RWPE2 (cell line): ENCODE measurements around the gene CDC42EP5.

Experiments
- ATAC-seq: fragments of 200-7000 bp; cut with Tn5 transposase; 3 replicates; pipeline ENCODE4 v1.9.1; 2021; ENCODE audit warnings: low read depth
- DNase-seq: peaks from one replicate; pipeline ENCODE4 v3.0.0-alpha.2; 2020; ENCODE audit warnings: low spot score
- H3K27ac ChIP-seq: fragments of 450-650 bp; 2 replicates; pipeline ENCODE4 v1.5.1; 2017; ENCODE audit warnings: mild to moderate bottlenecking; ENCODE audit not compliant: poor library complexity, severe bottlenecking
- H3K27me3 ChIP-seq: fragments of 250-450 bp; sonication (Bioruptor Pico); 2 replicates; pipeline ENCODE4 v1.5.1; 2021; ENCODE audit warnings: mild to moderate bottlenecking, moderate library complexity; ENCODE audit not compliant: insufficient read depth, poor library complexity, severe bottlenecking
- H3K36me3 ChIP-seq: fragments of 250-450 bp; sonication (Bioruptor Pico); 2 replicates; pipeline ENCODE4 v1.5.1; 2020; ENCODE audit warnings: low read depth, mild to moderate bottlenecking, moderate library complexity
- H3K4me1 ChIP-seq: fragments of 250-450 bp; sonication (Bioruptor Pico); 2 replicates; pipeline ENCODE4 v1.5.1; 2021; ENCODE audit warnings: mild to moderate bottlenecking, moderate library complexity; ENCODE audit not compliant: insufficient read depth, poor library complexity, severe bottlenecking
- H3K4me3 ChIP-seq: fragments of 250-450 bp; sonication (Bioruptor Pico); 2 replicates; pipeline ENCODE4 v1.5.1; 2021; ENCODE audit warnings: mild to moderate bottlenecking, moderate library complexity; ENCODE audit not compliant: severe bottlenecking
- H3K9me3 ChIP-seq: fragments of 250-450 bp; sonication (Bioruptor Pico); 2 replicates; pipeline ENCODE4 v1.5.1; 2021; ENCODE audit warnings: mild to moderate bottlenecking, moderate library complexity; ENCODE audit not compliant: severe bottlenecking
- TF ChIP-seq, protein P1 (sequence below): fragments of 450-650 bp; IDR thresholded peaks from one replicate; pipeline ENCODE4 v1.5.1; 2017; ENCODE audit warnings: mild to moderate bottlenecking, moderate library complexity; ENCODE audit not compliant: poor library complexity, severe bottlenecking

Gene CDC42EP5

DNA sequence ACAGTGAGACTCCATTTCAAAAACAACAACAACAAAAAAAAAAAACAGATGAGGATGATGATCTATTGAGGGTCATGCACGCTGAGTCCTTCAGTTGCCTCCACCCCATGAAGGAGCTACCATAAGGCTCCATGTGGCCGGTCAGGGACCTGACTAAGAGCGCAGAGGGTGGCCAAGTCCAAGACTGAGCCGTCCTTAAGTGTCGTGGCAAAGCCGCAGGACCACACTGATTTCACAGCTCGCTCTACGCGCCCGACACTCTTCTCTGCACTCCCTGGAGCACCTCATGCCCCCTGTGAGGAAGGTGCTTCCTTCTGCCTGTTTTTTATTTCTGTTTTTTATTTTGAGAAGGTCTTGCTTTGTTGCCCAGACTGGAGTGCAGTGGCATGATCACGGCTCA is 45.5 kb downstream of the CDC42EP5 start:
- no peaks in the 10 kb centered on the region for H3K27me3 ChIP-seq
- no peak overlapping the region for H3K27ac ChIP-seq
- TF ChIP-seq, protein P1, sequence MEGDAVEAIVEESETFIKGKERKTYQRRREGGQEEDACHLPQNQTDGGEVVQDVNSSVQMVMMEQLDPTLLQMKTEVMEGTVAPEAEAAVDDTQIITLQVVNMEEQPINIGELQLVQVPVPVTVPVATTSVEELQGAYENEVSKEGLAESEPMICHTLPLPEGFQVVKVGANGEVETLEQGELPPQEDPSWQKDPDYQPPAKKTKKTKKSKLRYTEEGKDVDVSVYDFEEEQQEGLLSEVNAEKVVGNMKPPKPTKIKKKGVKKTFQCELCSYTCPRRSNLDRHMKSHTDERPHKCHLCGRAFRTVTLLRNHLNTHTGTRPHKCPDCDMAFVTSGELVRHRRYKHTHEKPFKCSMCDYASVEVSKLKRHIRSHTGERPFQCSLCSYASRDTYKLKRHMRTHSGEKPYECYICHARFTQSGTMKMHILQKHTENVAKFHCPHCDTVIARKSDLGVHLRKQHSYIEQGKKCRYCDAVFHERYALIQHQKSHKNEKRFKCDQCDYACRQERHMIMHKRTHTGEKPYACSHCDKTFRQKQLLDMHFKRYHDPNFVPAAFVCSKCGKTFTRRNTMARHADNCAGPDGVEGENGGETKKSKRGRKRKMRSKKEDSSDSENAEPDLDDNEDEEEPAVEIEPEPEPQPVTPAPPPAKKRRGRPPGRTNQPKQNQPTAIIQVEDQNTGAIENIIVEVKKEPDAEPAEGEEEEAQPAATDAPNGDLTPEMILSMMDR, result no peak
- H3K4me3 ChIP-seq, result no peak overlapping the region
- no peaks in the 10 kb centered on the region for H3K9me3 ChIP-seq
- no peaks in the 10 kb centered on the region for H3K36me3 ChIP-seq
- no peak for DNase-seq
- peaks cover 17% of the 10 kb centered on the region for H3K4me1 ChIP-seq
- ATAC-seq, result no peak

DNA sequence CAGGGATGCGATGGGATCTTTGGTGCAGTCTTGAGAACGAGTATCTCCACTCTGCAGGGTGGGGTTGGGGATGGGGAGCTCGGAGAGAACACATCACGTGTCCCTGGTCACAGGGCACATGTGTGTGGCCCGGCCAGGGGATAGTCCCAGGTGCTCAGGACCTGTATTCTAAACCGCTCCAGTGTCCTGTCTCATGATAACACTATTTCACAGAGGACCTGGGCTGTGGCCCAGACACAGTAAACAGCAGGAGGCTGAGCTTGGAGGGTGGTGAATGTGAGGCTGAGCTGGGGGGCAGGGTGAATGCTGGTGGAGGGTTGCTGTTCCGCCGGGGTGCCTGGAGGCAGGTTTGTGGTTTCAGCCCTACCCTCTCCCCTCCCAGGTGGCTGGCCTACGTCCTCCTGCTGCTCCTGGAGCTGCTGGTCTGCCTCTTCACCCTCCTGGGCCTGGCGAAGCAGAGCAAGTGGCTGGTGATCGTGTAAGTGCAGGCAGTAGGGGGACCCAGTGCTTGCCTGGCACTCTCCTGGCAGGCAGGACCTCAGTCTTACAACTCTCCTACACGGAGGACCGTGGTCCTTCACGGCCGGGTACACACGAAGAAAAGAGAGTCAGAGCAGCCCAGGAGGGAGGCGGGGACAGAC is 46.7 kb downstream of the CDC42EP5 start:
- TF ChIP-seq, protein P1, result no peak
- H3K36me3 ChIP-seq, result no peaks in the 10 kb centered on the region
- no peak overlapping the region for H3K27ac ChIP-seq
- no peak overlapping the region for H3K4me3 ChIP-seq
- H3K27me3 ChIP-seq, result peaks cover 5% of the 10 kb centered on the region
- no peaks in the 10 kb centered on the region for H3K9me3 ChIP-seq
- DNase-seq (no peak), ATAC-seq (no peak)
- peaks cover 5% of the 10 kb centered on the region for H3K4me1 ChIP-seq

DNA sequence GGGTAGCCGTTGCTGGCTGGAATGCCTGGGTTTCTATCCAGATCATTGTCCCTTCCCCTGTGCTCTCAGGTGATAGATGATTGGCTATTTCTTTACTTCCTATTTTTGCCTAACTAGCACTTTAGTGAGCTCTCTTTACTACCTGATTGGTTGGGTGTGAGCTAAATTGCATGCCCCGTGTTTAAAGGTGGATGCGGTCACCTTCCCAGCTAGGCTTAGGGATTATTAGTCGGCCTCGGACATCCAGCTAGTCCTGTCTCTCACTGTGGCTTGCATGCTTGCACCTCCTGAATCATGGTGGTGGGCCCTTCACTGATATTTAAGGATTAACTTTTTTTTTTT is 47.7 kb downstream of the CDC42EP5 start:
- no peak overlapping the region for H3K4me3 ChIP-seq
- no peaks in the 10 kb centered on the region for H3K4me1 ChIP-seq
- ATAC-seq, result no peak
- H3K27ac ChIP-seq, result no peak overlapping the region
- H3K9me3 ChIP-seq, result no peaks in the 10 kb centered on the region
- peaks cover 15% of the 10 kb centered on the region for H3K27me3 ChIP-seq
- DNase-seq, result no peak
- H3K36me3 ChIP-seq, result no peaks in the 10 kb centered on the region
- TF ChIP-seq, protein P1, result no peak

DNA sequence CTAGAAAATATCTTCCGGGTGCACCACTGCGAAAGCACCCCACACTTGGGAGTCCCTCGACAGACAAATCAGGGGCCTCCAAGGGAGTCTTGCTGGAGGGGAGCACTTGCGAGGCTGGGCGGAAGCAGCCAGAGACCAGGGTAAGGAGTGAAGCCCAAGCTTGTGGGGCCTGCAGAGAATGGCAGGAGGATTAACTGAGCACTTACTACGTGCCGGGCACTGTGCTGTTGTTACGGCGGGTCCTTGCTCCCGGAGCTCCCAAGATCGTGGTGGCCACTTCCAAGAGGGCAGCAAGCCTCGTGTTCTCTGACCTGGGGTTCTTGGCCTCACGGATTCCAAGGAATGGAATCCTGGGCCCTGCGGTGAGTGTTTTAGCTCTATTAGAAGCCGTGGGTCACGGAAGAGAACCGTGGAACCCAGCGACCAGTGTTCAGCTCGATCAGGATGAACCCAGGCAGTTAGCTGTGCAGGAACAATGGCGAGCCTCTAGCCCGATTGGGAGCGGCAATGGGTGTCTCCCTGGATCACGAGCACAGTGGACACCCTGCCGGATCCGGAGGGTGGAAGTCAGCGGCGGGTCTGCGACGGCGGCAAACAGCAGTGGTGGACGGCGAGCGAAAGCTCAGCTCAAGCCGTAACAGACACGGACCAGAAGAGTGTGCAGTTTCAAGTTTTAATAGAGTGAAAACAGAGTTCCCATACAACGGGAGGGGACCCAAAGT is 48.3 kb downstream of the CDC42EP5 start:
- peaks cover 20% of the 10 kb centered on the region for H3K27me3 ChIP-seq
- no peaks in the 10 kb centered on the region for H3K4me1 ChIP-seq
- no peak overlapping the region for H3K27ac ChIP-seq
- no peaks in the 10 kb centered on the region for H3K36me3 ChIP-seq
- H3K9me3 ChIP-seq, result no peaks in the 10 kb centered on the region
- TF ChIP-seq, protein P1, result no peak
- no peak for DNase-seq
- ATAC-seq, result no peak
- no peak overlapping the region for H3K4me3 ChIP-seq

DNA sequence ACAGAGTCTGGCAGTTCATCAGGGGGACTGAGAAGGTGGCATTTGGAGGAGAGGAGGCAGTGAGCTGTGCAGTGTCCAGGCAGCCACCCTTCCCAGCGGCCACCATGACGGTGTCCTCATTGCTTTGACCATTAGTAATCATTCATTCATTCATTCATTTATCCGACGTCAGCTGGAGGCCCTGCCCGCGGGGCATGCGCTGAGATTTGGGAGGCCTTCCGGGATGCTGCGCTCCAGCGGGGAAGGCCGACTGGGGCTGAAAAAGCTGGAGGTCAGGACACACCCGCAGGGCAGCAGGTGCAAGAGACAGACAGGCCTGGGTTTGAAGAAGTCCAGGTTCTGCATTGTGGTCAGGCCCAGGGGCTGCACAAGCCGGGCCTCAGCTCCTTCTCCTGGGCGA is 48.9 kb downstream of the CDC42EP5 start:
- TF ChIP-seq, protein P1, result no peak
- peaks cover 26% of the 10 kb centered on the region for H3K27me3 ChIP-seq
- H3K36me3 ChIP-seq, result no peaks in the 10 kb centered on the region
- DNase-seq (no peak), ATAC-seq (no peak)
- H3K4me3 ChIP-seq, result no peak overlapping the region
- no peak overlapping the region for H3K27ac ChIP-seq
- no peaks in the 10 kb centered on the region for H3K4me1 ChIP-seq
- H3K9me3 ChIP-seq, result no peaks in the 10 kb centered on the region
